IPS-18c (cell line): ENCODE data around the gene NMRK2.
"Not testable (repeated sequence)": the region's sequence is repeated elsewhere in the genome, so short reads cannot be mapped to it uniquely, and the experiment has no call there.

Source experiments
- H3K4me3 ChIP-seq: 2 replicates; pipeline ENCODE4 v1.7.0; 2013; ENCODE audit warnings: low read depth, mild to moderate bottlenecking, low read length, moderate library complexity; ENCODE audit not compliant: insufficient read depth
- H3K9me3 ChIP-seq: one replicate; pipeline ENCODE4 v1.6.1; 2013; ENCODE audit warnings: mild to moderate bottlenecking, low read length, moderate library complexity; ENCODE audit not compliant: control insufficient read depth, insufficient read depth

The NMRK2 gene

DNA sequence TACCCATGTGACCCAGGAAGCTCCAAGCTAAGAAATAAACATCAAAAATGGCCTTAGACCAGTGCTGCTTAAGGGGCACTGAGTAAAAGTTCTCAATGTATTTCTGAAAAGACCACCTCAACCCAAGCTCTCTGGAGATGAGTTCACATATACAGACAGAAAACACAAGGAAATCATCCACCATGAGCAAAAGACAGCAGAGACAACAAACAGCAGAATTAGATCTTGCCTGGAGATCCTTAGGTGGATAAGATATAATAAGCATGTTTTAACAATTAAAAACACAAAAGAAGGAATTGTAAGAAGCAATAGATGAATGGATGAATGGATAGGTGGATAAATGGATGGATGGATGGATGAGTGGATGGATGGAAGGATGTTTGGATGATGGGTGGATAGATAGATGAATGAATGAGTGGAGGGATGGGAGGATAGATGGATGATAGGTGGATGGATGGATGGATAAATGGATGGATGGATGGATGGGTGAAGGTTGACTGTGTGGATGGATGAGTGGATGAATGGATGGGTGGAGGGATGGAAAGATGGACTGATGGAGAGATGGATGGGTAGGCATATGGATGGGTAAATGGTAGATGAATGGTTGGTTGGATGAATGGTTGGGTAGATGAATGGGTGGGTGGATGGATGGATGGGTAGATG lies 9.6 kb upstream of the NMRK2 start:
- Histone ChIP-seq H3K9me3 (no peaks in the 10 kb centered on the region), H3K4me3 (no peak overlapping the region)

DNA sequence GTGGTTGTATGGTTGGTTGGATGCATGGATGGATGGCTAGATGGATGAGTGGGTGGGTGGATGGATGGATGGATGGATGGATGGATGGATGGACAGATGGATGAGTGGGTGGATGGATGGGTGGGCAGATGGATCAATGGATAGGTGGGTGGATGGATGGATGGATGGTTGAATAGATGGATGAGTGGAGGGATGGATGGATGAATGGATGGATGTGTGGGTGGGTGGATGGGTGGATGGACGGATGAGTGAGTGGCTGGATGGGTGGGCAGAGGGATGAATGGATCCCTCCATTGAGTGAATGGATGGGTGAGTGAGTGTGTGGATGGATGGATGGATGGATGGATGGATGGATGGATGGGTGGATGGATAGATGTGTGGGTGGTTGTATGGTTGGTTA lies 9.0 kb upstream of the NMRK2 start:
- H3K4me3 ChIP-seq = no peak overlapping the region
- H3K9me3 ChIP-seq = no peaks in the 10 kb centered on the region

DNA sequence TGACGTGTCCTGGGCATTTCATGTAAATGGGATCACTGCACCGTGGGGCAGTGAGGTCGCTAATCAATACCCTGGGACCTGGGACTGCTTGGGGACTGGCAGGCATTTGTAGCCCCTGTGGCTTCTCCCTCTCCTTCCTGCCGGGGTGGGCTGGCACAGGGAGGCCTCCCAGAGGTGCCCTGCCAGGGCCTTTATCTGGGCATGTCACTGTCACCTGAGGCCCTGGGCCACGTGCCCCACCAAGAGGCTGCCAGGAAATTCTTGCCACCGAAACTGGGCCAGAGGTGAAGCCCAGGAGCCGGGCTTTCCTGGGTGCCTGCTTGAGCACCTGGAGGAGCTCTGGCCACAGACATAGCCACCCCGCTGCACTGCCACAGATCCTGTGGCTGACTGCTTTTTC lies 1.8 kb upstream of the NMRK2 start:
- Histone ChIP-seq H3K9me3 (no peaks in the 10 kb centered on the region), H3K4me3 (no peak overlapping the region)

DNA sequence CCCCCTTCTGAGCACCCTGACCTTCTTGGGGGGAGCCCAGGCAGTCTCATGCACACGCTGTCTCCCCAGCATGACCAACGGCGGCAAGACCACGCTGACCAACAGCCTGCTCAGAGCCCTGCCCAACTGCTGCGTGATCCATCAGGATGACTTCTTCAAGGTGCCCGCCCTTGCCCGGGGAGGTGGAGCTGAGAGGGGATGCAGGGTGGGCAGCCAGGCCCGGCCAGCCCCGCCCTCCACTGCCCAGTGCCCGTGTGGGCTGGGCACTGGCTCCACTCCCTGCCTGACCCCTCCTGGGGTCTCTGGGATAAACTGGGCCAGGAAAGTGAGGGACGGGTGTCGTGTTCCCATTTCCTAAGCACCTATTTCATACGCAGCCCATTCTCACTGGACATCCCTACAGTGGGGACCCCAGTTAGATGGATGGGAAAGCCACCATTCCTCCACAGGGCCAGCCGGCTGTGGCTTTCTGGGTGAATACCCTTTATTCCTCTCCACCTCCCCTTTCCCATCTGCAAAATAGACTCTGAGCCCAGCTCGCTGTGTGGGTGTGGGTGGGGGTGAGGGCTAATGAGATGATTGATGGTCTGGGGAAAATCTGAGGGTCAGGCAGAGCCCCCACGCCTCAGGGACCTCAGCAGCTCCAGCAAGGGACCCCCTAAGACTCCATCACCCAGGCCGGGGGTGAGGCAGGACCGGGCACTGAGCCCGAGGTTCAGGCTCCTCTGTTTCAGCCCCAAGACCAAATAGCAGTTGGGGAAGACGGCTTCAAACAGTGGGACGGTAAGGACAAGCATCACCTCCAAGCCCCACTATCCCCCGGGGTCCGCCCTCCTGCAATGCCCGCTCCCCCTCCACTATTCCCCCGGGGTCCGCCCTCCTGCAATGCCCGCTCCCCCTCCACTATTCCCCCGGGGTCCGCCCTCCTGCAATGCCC lies 3.9 kb downstream of the NMRK2 start:
- no peaks in the 10 kb centered on the region for H3K9me3 ChIP-seq
- H3K4me3 ChIP-seq = no peak overlapping the region

DNA sequence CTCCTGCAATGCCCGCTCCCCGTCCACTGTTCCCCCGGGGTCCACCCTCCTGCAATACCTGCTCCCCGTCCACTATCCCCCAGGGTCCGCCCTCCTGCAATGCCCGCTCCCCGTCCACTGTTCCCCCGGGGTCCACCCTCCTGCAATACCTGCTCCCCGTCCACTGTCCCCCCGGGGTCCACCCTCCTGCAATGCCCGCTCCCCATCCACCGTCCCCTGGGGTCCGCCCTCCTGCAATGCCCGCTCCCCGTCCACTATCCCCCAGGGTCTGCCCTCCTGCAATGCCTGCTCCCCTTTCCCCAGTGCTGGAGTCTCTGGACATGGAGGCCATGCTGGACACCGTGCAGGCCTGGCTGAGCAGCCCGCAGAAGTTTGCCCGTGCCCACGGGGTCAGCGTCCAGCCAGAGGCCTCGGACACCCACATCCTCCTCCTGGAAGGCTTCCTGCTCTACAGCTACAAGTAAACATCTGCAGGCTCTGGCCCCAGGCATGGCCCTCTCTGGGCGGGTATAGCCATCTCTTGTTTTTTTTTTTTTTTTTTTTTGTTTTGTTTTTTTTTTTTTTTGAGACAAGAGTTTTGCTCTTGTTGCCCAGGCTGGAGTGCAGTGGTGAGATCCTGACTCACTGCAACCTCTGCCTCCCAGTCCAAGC lies 5.6 kb downstream of the NMRK2 start:
- not testable (repeated sequence) for H3K9me3 ChIP-seq, H3K4me3 ChIP-seq

DNA sequence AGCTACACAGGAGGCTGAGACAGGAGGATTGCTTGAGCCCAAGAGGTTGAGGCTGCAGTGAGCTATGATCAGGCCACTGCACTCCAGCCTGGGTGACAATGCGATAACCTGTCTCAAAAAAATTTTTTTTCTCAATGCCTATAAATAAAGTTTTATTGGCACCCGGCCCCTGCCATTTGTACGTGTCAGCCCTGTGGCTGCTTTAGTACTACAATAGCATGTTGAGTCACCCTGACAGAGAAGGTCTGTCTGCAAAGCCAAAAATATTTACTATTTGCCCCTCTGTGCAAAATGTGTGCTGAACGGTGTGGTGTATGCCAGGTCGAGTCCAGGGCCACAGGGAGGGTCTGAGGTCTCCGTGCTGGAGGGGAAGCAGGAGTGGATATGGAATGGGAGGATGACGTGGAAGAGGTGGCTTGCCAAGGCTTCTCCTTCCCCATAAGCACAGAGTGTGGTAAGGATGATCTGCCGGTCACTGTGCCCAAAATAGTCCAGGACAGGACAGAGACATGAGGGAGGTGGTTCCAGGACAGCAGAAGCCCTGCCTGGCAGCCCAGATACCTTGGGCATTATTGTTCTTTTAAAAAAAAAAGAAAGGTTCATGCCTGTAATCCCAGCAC lies 10.0 kb downstream of the NMRK2 start:
- H3K4me3 ChIP-seq = no peak overlapping the region
- peaks cover 2% of the 10 kb centered on the region for H3K9me3 ChIP-seq

DNA sequence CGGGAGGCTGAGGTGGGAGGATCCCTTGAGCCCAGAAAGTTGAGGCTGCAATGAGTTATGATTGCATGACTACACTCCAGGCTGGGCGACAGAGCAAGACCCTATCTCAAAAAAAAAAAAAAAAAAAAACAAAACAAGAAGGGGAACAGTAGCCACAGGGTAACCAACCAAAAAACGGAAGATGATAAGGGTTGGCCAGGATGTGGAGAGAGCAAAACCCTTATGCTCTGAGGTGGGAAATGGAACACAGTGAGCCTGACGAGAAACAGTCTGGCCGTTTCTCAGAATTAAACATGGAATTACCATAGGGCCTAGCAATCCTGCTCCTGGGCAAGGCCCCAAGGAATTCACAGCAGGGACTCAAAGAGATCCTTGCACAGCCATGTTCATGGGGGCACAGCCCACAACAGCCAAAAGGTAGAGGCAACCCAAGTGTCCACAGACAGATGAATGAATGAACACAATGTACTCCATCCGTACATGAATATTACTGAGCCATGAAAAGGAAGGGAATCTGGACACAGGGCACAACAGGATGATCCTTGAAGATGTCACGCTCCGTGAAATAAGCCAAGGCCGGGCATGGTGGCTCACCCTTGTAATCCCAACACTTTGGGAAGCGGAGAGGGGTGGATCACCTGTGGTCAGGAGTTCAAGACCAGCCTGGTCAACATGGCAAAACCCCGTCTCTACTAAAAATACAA lies 11.3 kb downstream of the NMRK2 start:
- Histone ChIP-seq H3K4me3 (no peak overlapping the region), H3K9me3 (peaks cover 2% of the 10 kb centered on the region)

DNA sequence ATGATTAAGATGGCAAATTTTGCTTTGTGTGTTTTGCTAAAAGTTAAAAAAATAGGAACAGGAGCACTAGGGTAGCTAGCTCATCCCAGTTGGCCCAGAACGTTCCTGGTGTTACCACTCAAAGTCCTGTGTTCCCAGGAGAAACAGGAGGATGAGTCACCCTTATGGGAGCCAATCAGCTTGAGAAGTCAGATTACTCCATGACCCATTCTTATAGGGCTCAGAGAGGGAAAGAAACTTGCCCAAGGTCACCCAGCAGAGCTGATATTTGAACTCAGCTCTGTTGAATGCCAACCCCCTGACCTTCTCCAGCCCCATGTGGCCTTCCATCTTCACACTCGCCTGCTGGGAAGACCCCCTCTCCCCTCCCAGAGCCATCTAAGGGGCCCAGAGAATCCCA lies 13.0 kb downstream of the NMRK2 start:
- H3K9me3 ChIP-seq = peaks cover 2% of the 10 kb centered on the region
- H3K4me3 ChIP-seq = no peak overlapping the region

DNA sequence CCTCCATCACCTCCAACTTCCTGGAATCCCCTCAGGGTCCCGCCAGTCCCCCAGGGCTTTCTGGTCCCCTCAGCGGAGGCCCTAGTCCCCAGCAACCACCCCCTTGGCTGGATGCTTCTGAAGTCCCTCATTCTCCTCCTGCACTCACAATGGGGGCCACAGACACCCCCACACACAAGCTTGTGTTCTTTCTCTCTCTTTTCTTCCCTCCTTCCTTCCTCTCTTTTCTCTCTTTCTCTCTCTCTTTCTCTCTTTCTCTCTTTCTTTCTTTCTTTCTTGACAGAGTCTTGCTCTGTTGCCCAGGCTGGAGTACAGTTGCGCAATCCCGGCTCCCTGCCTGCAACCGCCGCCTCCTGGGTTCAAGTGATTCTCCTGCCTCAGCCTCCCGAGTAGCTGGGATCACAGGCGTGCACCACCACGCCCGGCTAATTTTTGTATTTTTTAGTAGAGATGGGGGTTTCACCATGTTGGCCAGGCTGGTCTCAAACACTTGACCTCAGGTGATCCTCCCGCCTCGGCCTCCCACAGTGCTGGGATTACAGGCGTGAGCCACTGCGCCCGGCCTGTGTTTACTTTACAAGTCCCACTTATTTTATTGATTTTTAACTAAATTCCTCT lies 14.6 kb downstream of the NMRK2 start:
- H3K9me3 ChIP-seq, H3K4me3 ChIP-seq: not testable (repeated sequence)

DNA sequence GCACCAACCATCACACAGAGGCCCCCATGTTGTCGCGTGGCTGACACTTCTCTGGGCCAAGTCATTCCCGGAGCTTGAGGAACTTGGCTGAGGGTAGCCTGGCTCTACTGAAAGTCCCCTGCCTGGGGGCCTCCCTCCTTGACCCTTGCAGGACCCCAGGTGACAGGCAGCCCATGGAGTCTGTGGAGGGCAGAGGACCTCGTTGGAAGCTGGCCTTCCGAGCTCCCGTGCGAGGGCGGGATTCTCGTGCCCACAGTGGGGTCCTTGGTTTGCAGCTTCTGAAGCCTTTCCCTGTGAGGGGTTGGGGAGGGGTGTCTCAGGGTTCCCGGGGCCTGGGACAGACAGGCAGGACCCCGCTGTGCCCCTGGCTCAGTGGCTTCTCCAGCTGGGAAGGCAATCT lies 16.4 kb downstream of the NMRK2 start:
- no peak overlapping the region for H3K4me3 ChIP-seq
- peaks cover 2% of the 10 kb centered on the region for H3K9me3 ChIP-seq

DNA sequence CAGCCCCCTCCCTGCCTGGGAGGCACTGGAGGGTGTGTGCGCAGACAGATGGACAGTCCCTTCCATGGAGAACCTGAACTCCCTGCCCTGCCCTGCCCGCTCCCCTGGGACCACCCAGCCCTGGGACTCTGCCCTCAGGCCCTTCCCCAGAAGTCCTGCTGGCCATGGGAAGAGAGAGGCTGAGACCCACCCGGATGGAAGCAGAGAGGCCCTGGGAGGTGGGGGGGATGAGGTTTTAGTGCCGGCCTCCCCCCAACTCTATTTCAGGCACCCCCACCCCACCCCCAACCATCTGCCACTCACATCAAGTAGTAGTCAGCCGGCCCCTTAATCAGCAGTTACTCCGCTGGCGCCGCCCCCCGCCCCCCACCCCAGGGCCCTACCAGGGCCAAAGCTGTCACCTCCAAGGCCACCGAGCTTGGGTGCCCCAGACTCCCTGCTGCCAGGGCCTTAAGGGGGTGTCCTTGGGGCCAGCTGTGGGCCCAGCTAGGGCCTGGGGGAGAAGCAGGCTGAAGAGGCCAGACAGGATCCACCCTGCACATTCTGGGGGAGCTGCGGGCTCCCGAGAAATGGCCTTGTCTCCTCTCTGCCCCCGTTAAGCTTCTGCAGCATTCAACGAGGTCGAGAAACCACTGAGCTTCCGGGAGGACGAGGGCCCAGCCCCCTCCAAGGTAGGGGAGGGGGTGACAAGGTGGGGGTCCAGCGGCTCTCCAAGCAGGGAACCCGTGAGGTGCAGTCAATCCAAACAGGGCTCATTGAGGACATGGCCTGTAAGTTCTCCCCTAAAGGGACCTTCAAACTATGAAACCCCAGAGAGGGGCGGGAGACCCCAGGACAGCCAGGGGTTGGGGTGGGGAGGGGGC lies 17.4 kb downstream of the NMRK2 start:
- Histone ChIP-seq H3K9me3 (peaks cover 2% of the 10 kb centered on the region), H3K4me3 (no peak overlapping the region)

DNA sequence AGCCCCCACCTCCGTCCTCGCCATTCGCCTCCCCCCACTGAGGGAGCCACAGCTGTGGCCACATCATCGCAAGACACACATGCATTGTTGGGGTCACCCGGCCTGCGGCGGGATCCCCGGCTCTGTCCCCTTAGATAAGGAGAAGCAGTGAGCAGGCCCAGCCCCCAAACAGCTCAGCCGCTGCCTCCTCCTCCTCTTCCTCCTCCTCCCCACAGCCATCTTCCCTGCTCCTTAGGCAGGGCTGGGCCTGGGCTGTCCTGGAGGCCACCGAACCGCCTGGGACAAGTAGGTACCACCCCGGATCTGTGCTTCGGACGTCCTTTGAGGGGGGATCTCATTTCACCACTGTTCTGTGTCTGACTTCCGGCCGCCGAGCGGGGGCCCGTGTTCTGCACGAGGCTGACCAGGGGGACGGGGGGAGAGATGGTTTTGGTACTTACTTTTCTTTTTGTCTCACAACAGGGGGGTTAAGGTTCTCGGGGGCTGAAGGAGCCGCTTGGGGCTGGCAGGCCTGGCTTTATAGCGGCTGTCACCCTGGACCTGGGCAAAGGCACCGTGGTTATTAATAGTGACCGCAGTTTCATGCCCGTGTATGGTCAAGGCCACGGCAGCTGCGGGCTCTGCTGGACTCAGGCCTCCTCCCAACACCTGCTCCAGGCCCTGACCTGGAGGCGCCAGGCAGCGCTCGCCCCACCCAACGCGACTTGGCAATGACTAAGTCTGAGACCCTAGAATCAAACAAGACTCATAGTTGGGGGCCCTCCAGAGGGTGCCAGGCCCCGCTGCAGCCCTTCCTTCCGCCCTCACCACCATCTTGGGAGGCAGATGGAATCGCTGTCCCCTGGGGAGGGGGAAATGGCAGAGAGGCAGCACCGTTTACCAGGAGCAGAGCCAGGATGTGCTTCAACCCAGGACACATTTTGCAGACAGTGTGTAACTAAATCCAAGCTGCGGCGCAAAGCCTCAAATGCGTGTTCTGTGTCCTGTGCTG lies 18.3 kb downstream of the NMRK2 start:
- no peak overlapping the region for H3K4me3 ChIP-seq
- peaks cover 2% of the 10 kb centered on the region for H3K9me3 ChIP-seq

DNA sequence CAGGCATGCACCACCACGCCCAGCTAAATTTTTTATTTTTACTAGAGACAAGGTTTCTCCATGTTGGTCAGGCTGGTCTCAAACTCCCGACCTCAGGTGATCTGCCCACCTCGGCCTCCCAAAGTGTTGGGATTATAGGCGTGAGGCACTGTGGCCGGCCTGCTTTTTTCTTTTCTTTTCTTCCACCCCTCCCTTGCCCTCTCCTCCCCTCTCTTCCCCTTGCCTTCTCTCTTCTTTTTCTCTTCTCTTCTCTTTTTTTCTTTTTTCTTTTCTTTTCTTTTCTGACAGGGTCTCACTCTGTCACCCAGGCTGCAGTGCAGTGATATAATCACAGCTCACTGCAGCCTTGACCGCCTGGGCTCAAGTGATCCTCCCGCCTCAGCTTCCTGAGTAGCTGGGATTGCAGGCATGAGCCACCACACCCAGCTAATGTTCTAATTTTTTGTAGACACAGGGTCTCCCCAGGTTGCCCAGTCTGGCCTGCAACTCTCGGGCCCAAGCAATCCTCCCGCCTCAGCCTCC lies 19.9 kb downstream of the NMRK2 start:
- not testable (repeated sequence) for H3K4me3 ChIP-seq, H3K9me3 ChIP-seq

DNA sequence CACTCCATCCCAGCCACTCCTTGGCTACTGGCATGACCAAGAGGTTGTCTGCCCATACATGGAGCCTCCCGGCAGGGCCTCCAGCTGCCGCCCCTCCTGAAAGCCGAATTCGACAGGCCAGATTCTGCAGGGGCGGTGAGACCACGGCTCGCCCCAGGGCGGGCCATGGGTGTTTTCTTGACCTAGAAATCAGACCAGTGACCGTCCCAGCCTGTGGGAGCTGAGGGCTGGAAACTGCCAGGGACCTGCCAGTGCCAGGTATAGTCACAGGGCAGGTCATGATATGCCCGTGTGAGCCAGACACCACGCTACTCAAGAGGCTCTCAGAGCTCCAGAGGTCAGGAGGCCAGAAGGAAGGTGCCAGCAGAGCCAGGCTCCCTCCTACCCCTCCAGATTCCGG lies 21.2 kb downstream of the NMRK2 start:
- H3K4me3 ChIP-seq = no peak overlapping the region

DNA sequence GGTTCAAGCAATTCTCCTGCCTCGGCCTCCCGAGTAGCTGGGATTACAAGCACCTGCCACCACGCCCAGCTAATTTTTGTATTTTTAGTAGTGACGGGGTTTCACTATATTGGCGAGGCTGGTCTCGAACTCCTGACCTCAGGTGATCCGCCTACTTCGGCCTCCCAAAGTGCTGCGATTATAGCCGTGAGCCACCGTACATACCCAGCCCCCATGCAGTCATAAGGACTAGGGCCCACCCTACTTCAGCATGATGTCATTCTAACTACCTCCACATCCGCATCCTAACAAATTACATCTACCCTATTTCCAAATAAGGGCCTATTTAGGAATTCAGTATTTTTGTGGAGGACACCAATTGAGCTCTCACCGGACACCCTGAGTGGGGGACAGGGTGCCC lies 22.4 kb downstream of the NMRK2 start:
- H3K9me3 ChIP-seq = not testable (repeated sequence)

More for the DNA sequence above, 21.2 kb downstream of the NMRK2 start:
- H3K9me3 ChIP-seq = no peaks in the 10 kb centered on the region

More for the DNA sequence above, 22.4 kb downstream of the NMRK2 start:
- H3K4me3 ChIP-seq = not testable (repeated sequence)
